ENCODE measurements around the gene KATNAL1. TPM values are rescaled to one million over a fixed set of nuclear protein-coding genes. Genes with fewer than 3 reads are reported as not detected.

The KATNAL1 gene
- total RNA-seq, 1 donor, result 15.9 TPM

GRCh38 chr13:30194906-30195305 lies 112.4 kb downstream of the KATNAL1 start:
- Histone ChIP-seq H3K36me3 (ENCODE audit: insufficient read depth, low read length) (no peaks in the 10 kb centered on the region), H2AFZ (ENCODE audit: low read length) (no peak overlapping the region), H3K4me3 (ENCODE audit: insufficient read depth, low read length) (no peak overlapping the region), H3K27ac (ENCODE audit: low read depth, low read length) (no peak overlapping the region), H3K4me1 (ENCODE audit: insufficient read depth, low read length) (peaks cover 4% of the 10 kb centered on the region), H4K20me1 (ENCODE audit: insufficient read depth, low read length) (no peaks in the 10 kb centered on the region), H3K9me3 (ENCODE audit: low read depth, low read length) (no peaks in the 10 kb centered on the region), H3K79me2 (ENCODE audit: insufficient read depth, low read length) (no peaks in the 10 kb centered on the region), H3K4me2 (ENCODE audit: insufficient read depth, low read length) (no peak overlapping the region), H3K27me3 (ENCODE audit: insufficient read depth, low read length) (no peaks in the 10 kb centered on the region)
- TF ChIP-seq CTCF (IDR thresholded peaks at IDR 0.05; ENCODE audit: extremely low read depth, low read depth, low read length), result no peak
- no peak for DNase-seq (ENCODE audit: insufficient read length, low spot score, missing footprints)

- Histone ChIP-seq H3K4me1 (ENCODE audit: insufficient read depth, low read length) (peaks cover 4% of the 10 kb centered on the region), H3K79me2 (ENCODE audit: insufficient read depth, low read length) (no peaks in the 10 kb centered on the region), H3K4me2 (ENCODE audit: insufficient read depth, low read length) (no peak overlapping the region), H3K27ac (ENCODE audit: low read depth, low read length) (no peak overlapping the region), H3K4me3 (ENCODE audit: insufficient read depth, low read length) (no peak overlapping the region), H2AFZ (ENCODE audit: low read length) (no peak overlapping the region), H3K36me3 (ENCODE audit: insufficient read depth, low read length) (no peaks in the 10 kb centered on the region), H3K9me3 (ENCODE audit: low read depth, low read length) (no peaks in the 10 kb centered on the region), H4K20me1 (ENCODE audit: insufficient read depth, low read length) (no peaks in the 10 kb centered on the region), H3K27me3 (ENCODE audit: insufficient read depth, low read length) (no peaks in the 10 kb centered on the region)
- no peak for TF ChIP-seq CTCF (IDR thresholded peaks at IDR 0.05; ENCODE audit: extremely low read depth, low read depth, low read length)
- no peak for DNase-seq (ENCODE audit: insufficient read length, low spot score, missing footprints)
Observed at GRCh38 chr13:30193279-30194234, 113.8 kb downstream of the KATNAL1 start.

GRCh38 chr13:30192320-30193093 lies 114.8 kb downstream of the KATNAL1 start:
- Histone ChIP-seq H3K27me3 (ENCODE audit: insufficient read depth, low read length) (no peaks in the 10 kb centered on the region), H3K4me3 (ENCODE audit: insufficient read depth, low read length) (no peak overlapping the region), H3K4me1 (ENCODE audit: insufficient read depth, low read length) (peaks cover 4% of the 10 kb centered on the region), H3K79me2 (ENCODE audit: insufficient read depth, low read length) (no peaks in the 10 kb centered on the region), H3K9me3 (ENCODE audit: low read depth, low read length) (no peaks in the 10 kb centered on the region), H3K27ac (ENCODE audit: low read depth, low read length) (no peak overlapping the region), H2AFZ (ENCODE audit: low read length) (no peak overlapping the region), H4K20me1 (ENCODE audit: insufficient read depth, low read length) (no peaks in the 10 kb centered on the region), H3K36me3 (ENCODE audit: insufficient read depth, low read length) (no peaks in the 10 kb centered on the region), H3K4me2 (ENCODE audit: insufficient read depth, low read length) (no peak overlapping the region)
- DNase-seq (ENCODE audit: insufficient read length, low spot score, missing footprints), result no peak
- no peak for TF ChIP-seq CTCF (IDR thresholded peaks at IDR 0.05; ENCODE audit: extremely low read depth, low read depth, low read length)

Data from osteoblast (primary cell).